ENCODE data around the gene RALY.
A peak's percentile ranks its signal among the peaks of the same experiment; 100 is the strongest.

Gene RALY

DNA sequence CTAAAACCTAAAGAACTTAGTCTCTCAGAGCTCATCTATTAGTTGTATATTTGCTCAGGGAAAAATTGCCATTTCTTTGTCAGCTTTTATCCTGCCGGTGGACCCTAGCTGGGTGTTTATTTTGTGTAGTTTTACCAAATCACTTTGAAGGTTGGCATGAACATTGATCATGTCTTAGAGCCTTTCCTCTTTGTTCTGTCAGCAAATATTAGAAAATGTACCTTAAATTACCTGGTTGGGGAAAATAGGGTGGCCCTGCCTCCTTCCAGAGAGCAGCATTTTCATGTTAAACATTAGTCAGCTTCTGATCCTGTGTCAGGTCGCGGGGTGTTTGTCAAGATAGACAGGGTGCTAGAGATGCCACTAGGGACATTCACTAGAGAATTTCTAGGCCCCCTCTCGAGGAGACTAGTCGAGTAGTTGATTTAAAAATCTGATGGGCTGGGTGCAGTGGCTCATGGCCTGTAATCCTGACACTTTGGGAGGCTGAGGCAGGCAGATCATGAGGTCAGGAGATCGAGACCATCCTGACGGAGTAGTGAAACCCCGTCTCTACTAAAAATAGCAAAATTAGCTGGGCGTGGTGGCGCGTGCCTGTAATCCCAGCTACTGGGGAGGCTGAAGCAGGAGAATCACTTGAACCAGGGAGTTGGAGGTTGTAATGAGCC is 11.2 kb downstream of the RALY start:
- H3K9ac ChIP-seq (ENCODE audit: low read length) = no peak overlapping the region
- H3K4me3 ChIP-seq (ENCODE audit: low read depth, low read length) = no peak overlapping the region
- no peaks in the 10 kb centered on the region for H3K9me3 ChIP-seq (ENCODE audit: control insufficient read depth, insufficient read depth, low read depth, low read length)
- H3K27ac ChIP-seq (ENCODE audit: low read depth, low read length) = no peak overlapping the region
- no peaks in the 10 kb centered on the region for H3K36me3 ChIP-seq (ENCODE audit: control insufficient read depth, insufficient read depth, low read length)
- no peaks in the 10 kb centered on the region for H3K27me3 ChIP-seq (ENCODE audit: control insufficient read depth, insufficient read depth, low read length)
- peaks cover 23% of the 10 kb centered on the region for H3K4me1 ChIP-seq (ENCODE audit: control insufficient read depth, insufficient read depth, low read length)

DNA sequence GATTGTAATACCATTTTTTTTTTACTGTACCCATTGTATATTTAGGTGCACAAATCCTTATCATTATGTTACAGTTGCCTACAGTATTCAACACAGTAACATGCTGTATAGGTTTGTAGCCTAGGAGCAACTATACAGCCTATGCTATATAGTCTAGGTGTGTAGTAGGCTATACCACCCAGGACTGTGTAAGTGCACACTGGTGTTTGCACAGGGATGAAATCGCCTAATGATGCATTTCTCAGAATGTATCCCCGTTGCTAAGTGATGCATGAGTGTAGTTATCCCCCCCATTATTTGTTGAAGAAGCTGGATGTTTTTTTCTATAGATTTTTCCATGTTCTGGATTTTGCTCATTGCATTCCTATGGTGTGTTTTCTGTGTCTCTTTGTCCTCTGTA is 12.9 kb downstream of the RALY start:
- Histone ChIP-seq H3K27me3 (ENCODE audit: control insufficient read depth, insufficient read depth, low read length) (no peaks in the 10 kb centered on the region), H3K9ac (ENCODE audit: low read length) (no peak overlapping the region), H3K9me3 (ENCODE audit: control insufficient read depth, insufficient read depth, low read depth, low read length) (no peaks in the 10 kb centered on the region)

DNA sequence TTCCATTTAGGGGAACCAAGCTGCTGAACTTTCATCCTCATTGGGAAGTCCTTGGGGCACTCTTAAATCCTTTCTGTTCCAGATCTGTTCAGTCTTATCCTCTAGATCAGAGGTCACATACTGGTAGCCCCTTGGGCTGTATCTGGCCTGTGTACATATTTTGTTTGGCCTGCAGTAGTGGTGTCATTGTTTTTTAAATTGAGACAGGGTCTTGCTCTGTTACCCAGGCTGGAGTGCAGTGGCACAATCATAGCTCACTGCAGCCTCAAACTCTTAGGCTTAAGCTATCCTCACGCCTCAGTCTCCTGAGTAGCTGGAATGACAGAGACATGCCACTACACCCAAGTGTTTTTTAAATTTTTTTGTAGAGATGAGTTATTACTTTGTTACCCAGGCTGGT is 14.8 kb downstream of the RALY start:
- Histone ChIP-seq H3K27ac (ENCODE audit: low read depth, low read length) (no peak overlapping the region), H3K9ac (ENCODE audit: low read length) (no peak overlapping the region), H3K27me3 (ENCODE audit: control insufficient read depth, insufficient read depth, low read length) (no peaks in the 10 kb centered on the region), H3K4me1 (ENCODE audit: control insufficient read depth, insufficient read depth, low read length) (peaks cover 54% of the 10 kb centered on the region), H3K4me3 (ENCODE audit: low read depth, low read length) (no peak overlapping the region), H3K36me3 (ENCODE audit: control insufficient read depth, insufficient read depth, low read length) (no peaks in the 10 kb centered on the region), H3K9me3 (ENCODE audit: control insufficient read depth, insufficient read depth, low read depth, low read length) (no peaks in the 10 kb centered on the region)

More for the DNA sequence above, 12.9 kb downstream of the RALY start:
- Histone ChIP-seq H3K4me1 (ENCODE audit: control insufficient read depth, insufficient read depth, low read length) (peaks cover 36% of the 10 kb centered on the region), H3K36me3 (ENCODE audit: control insufficient read depth, insufficient read depth, low read length) (no peaks in the 10 kb centered on the region), H3K27ac (ENCODE audit: low read depth, low read length) (no peak overlapping the region), H3K4me3 (ENCODE audit: low read depth, low read length) (no peak overlapping the region)

DNA sequence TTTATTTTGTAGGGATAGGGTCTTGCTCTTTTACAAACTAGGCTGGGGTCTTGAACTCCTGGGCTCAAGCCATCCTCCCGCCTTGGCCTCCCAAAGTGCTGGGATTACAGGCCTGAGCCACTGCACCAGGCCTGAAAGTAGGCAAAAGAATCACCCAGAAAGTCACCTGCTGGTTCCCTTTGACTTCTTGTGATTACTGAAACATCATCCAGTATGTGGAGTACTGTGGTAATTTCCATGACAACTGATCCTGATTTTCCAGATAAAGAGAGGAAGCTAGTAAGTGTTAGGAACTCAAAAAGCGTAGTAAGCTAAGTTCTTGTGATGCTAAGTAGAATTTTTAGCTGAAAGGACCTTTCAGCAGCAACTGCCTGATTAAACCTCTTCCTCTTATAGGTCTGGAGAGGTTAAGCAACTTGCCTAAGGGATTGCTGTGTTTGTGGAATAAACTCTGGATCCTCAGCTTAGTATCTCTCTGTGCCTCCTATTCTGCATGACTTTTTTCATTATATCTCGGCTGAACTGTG is 16.8 kb downstream of the RALY start:
- peak overlapping the region; percentile 23; the same call in 1 of the 2 replicates for H3K4me3 ChIP-seq (ENCODE audit: low read depth, low read length)

DNA sequence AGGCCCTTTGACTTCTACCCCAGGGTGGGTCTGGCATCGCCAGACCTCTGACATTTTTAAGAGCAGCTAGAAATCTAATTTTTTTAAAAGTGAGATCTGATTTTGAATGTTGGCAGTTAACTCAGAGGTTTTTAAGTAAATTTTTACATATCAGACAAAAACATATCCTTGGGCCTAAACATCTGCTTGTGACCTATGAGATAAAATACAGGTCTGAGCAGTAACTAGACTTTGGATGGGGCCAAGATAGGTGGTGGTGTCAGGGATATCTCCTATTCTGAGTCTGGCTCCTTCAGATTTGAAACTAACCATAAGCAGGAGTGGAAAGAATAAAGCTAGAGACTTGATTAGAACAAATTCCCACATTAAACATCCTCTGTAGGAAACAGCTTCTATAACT is 17.6 kb downstream of the RALY start:
- Histone ChIP-seq H3K9me3 (ENCODE audit: control insufficient read depth, insufficient read depth, low read depth, low read length) (no peaks in the 10 kb centered on the region), H3K4me3 (ENCODE audit: low read depth, low read length) (no peak overlapping the region), H3K27ac (ENCODE audit: low read depth, low read length) (peak overlapping the region; percentile 39; the same call in 1 of the 2 replicates), H3K36me3 (ENCODE audit: control insufficient read depth, insufficient read depth, low read length) (no peaks in the 10 kb centered on the region), H3K9ac (ENCODE audit: low read length) (no peak overlapping the region), H3K4me1 (ENCODE audit: control insufficient read depth, insufficient read depth, low read length) (peaks cover 69% of the 10 kb centered on the region), H3K27me3 (ENCODE audit: control insufficient read depth, insufficient read depth, low read length) (no peaks in the 10 kb centered on the region)

More for the DNA sequence above, 16.8 kb downstream of the RALY start:
- H3K27me3 ChIP-seq (ENCODE audit: control insufficient read depth, insufficient read depth, low read length) = no peaks in the 10 kb centered on the region
- H3K4me1 ChIP-seq (ENCODE audit: control insufficient read depth, insufficient read depth, low read length) = peaks cover 63% of the 10 kb centered on the region
- H3K9ac ChIP-seq (ENCODE audit: low read length) = no peak overlapping the region
- peak overlapping the region; percentile 39 for H3K27ac ChIP-seq (ENCODE audit: low read depth, low read length)
- no peaks in the 10 kb centered on the region for H3K9me3 ChIP-seq (ENCODE audit: control insufficient read depth, insufficient read depth, low read depth, low read length)
- H3K36me3 ChIP-seq (ENCODE audit: control insufficient read depth, insufficient read depth, low read length) = no peaks in the 10 kb centered on the region

DNA sequence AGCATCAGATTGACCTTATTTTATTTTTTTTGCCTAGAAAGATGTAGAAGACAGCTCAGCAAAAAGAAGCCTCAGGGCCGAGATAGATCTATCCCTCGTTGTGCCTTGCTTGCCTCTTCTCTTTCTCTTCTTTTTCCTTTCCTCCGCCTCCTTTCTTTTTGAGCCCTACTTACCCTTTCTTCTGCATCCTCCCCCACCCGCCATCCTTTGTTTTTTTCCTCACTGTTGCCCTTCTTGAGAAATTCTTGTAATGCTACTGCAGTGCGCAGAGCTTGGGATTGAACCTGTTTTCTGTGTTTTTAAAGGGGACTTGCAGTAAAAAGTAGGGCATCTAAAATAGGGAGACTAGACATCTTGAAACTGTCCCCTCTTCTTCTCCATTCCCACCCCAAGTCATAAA is 18.6 kb downstream of the RALY start:
- H3K4me1 ChIP-seq (ENCODE audit: control insufficient read depth, insufficient read depth, low read length) = peaks cover 77% of the 10 kb centered on the region
- H3K27me3 ChIP-seq (ENCODE audit: control insufficient read depth, insufficient read depth, low read length) = no peaks in the 10 kb centered on the region
- no peak overlapping the region for H3K4me3 ChIP-seq (ENCODE audit: low read depth, low read length)
- H3K36me3 ChIP-seq (ENCODE audit: control insufficient read depth, insufficient read depth, low read length) = no peaks in the 10 kb centered on the region
- no peak overlapping the region for H3K9ac ChIP-seq (ENCODE audit: low read length)
- no peaks in the 10 kb centered on the region for H3K9me3 ChIP-seq (ENCODE audit: control insufficient read depth, insufficient read depth, low read depth, low read length)
- H3K27ac ChIP-seq (ENCODE audit: low read depth, low read length) = peak overlapping the region; percentile 37; the same call in 1 of the 2 replicates

DNA sequence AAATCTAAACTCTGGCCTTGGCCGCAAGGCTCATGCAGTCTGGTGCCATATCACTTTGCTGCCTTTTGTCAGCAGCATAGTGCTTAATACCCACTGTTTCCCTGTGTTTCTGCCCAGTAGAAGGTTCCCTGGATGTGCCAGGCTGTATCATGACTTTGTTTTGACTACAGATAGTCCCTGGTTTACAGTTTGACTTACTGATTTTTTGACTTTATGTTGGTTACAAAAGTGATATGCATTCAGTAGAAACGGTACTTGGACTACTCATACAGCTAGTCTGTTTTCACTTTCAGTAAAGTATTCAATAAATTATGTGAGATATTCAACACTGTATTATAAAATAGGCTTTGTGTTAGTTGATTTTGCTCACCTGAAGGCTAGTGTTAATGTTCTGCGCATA is 19.0 kb downstream of the RALY start:
- Histone ChIP-seq H3K36me3 (ENCODE audit: control insufficient read depth, insufficient read depth, low read length) (no peaks in the 10 kb centered on the region), H3K4me1 (ENCODE audit: control insufficient read depth, insufficient read depth, low read length) (peaks cover 80% of the 10 kb centered on the region), H3K9me3 (ENCODE audit: control insufficient read depth, insufficient read depth, low read depth, low read length) (no peaks in the 10 kb centered on the region), H3K4me3 (ENCODE audit: low read depth, low read length) (no peak overlapping the region), H3K9ac (ENCODE audit: low read length) (no peak overlapping the region), H3K27ac (ENCODE audit: low read depth, low read length) (peak overlapping the region; percentile 37; the same call in 1 of the 2 replicates), H3K27me3 (ENCODE audit: control insufficient read depth, insufficient read depth, low read length) (no peaks in the 10 kb centered on the region)

DNA sequence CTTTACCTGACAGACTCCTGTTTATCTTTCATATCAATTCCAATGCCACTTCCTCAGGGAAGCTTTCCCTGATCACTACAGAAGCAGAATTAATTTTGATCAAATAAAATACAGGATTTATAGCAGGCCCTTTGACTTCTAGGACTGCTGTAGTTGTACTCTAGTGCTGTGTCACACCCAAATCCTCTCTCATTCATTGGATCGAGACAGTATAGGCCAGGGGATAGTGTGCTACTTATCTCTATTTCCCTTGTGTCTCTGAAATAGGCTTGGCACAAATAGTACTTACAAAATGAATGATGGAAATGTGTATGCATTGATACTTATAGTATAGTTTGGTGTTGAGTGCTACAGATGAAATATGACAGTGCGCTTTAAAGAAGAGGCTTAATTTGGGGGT is 19.8 kb downstream of the RALY start:
- Histone ChIP-seq H3K27me3 (ENCODE audit: control insufficient read depth, insufficient read depth, low read length) (no peaks in the 10 kb centered on the region), H3K27ac (ENCODE audit: low read depth, low read length) (no peak overlapping the region), H3K4me3 (ENCODE audit: low read depth, low read length) (no peak overlapping the region), H3K9ac (ENCODE audit: low read length) (no peak overlapping the region), H3K9me3 (ENCODE audit: control insufficient read depth, insufficient read depth, low read depth, low read length) (no peaks in the 10 kb centered on the region), H3K4me1 (ENCODE audit: control insufficient read depth, insufficient read depth, low read length) (peaks cover 75% of the 10 kb centered on the region), H3K36me3 (ENCODE audit: control insufficient read depth, insufficient read depth, low read length) (no peaks in the 10 kb centered on the region)

DNA sequence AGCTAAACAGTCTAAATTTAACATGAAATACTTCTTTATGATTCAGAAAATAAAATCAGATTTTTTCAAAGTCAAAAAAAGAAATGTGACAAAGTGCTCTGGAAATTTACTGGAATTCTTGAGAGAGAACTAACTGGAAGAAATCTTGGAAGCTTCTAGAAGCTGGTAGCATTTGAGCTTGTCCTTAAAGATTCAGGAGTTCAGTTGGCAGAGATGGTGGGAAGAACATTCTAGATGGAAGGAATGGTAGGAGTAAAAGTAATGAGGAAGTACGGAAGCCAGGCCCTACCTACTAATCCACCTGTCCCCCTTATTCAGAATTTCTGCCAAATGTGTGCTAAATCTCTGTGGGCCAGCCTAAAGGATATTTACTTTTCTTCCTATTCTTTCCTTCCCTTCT is 21.2 kb downstream of the RALY start:
- Histone ChIP-seq H3K4me1 (ENCODE audit: control insufficient read depth, insufficient read depth, low read length) (peaks cover 67% of the 10 kb centered on the region), H3K4me3 (ENCODE audit: low read depth, low read length) (no peak overlapping the region), H3K27ac (ENCODE audit: low read depth, low read length) (no peak overlapping the region), H3K9me3 (ENCODE audit: control insufficient read depth, insufficient read depth, low read depth, low read length) (no peaks in the 10 kb centered on the region), H3K36me3 (ENCODE audit: control insufficient read depth, insufficient read depth, low read length) (no peaks in the 10 kb centered on the region), H3K9ac (ENCODE audit: low read length) (no peak overlapping the region), H3K27me3 (ENCODE audit: control insufficient read depth, insufficient read depth, low read length) (no peaks in the 10 kb centered on the region)

DNA sequence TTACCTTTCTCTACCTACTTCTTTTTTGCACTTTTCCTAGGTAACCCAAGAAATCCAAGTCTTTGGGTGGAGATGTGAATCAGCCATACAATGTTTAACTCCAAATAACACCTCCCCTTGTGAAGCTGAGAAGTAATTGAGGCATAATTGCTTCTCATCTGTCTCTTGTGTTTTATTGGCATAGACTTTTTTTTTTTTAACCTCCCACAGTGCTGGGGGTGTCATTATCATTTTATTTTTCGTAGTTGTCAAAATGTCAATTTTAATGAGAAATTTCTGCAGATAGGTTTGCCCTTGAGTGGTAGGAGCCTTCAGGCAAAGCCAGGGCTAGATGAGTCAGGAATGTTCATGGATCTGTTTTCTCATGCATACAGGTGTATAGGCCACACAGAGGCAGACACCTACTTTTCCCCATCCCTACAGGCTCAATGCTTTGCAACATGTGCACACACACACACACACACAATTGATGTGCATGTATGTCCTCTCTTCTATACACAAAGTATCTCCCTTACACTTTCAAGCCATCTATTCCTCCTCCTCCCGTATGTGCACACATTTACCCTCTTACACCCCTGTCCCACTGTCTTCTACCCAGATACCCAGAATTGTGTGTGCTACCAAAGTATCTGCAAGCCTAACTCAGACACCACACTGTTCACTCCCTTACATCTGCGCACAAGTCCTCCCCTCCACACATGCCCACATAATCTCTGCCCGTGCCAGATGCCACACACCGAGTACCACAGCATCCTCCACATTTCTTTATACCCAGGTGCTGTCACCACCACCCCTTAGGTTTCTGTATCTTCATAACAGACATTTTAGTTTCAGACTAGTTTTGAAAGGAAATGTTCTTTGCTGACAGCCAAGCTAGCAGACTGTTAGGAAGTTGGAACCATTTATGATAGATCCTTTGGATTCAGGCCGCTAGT is 22.0 kb downstream of the RALY start:
- no peaks in the 10 kb centered on the region for H3K27me3 ChIP-seq (ENCODE audit: control insufficient read depth, insufficient read depth, low read length)
- no peak overlapping the region for H3K27ac ChIP-seq (ENCODE audit: low read depth, low read length)
- peaks cover 61% of the 10 kb centered on the region for H3K4me1 ChIP-seq (ENCODE audit: control insufficient read depth, insufficient read depth, low read length)
- H3K4me3 ChIP-seq (ENCODE audit: low read depth, low read length) = no peak overlapping the region
- H3K9ac ChIP-seq (ENCODE audit: low read length) = no peak overlapping the region
- no peaks in the 10 kb centered on the region for H3K9me3 ChIP-seq (ENCODE audit: control insufficient read depth, insufficient read depth, low read depth, low read length)
- H3K36me3 ChIP-seq (ENCODE audit: control insufficient read depth, insufficient read depth, low read length) = no peaks in the 10 kb centered on the region

DNA sequence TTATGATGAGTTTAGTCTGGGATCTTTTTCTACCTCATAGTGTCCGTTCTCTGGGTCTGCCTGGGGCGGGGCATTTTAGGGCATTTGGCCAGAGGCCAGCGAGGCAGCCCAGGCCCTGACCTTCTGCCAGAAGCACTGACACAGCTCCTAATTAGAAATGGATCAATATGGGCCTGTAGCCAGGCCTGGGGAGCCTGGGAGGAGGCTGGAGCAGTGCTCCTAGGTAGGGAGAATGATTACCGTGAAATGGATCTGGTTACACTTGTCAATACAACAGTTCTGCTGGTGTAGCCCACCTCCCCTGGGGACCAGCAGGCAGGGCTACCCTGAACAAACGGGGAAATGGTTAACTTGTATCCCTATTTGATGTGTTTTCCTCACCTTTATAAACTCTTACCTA is 23.0 kb downstream of the RALY start:
- H3K27me3 ChIP-seq (ENCODE audit: control insufficient read depth, insufficient read depth, low read length) = no peaks in the 10 kb centered on the region
- peaks cover 51% of the 10 kb centered on the region for H3K4me1 ChIP-seq (ENCODE audit: control insufficient read depth, insufficient read depth, low read length)
- 0 out of 2 replicates have a peak, but pooled peaks cover 2% of the 10 kb centered on the region for H3K9me3 ChIP-seq (ENCODE audit: control insufficient read depth, insufficient read depth, low read depth, low read length)
- no peak overlapping the region for H3K27ac ChIP-seq (ENCODE audit: low read depth, low read length)
- H3K9ac ChIP-seq (ENCODE audit: low read length) = no peak overlapping the region
- H3K4me3 ChIP-seq (ENCODE audit: low read depth, low read length) = no peak overlapping the region
- peaks cover 5% of the 10 kb centered on the region; the same call in 1 of the 2 replicates for H3K36me3 ChIP-seq (ENCODE audit: control insufficient read depth, insufficient read depth, low read length)

All from HUES6 (cell line).